Uterus (tissue), 2 donors: Measurements from ENCODE around the gene CXCL12.

Source experiments
- POLR2A ChIP-seq, 2 donors: fragments of 450-650 bp; IDR thresholded peaks; one replicate each; pipeline ENCODE4 v1.6.1; 2016; ENCODE audit warnings: antibody characterized with exemption in 2 of 2, mild to moderate bottlenecking in 1 of 2, moderate library complexity in 1 of 2
- TF ChIP-seq, protein P1 (sequence below), 4 experiments: fragments of 200-600 bp in 2 of 4; fragments of 450-650 bp in 2 of 4; sonication (generic) in 2 of 4; IDR thresholded peaks; one replicate each; pipeline ENCODE4 v1.5.1; 2016 to 2019; ENCODE audit warnings: antibody characterized with exemption in 4 of 4, mild to moderate bottlenecking in 2 of 4, moderate library complexity in 1 of 4

DNA sequence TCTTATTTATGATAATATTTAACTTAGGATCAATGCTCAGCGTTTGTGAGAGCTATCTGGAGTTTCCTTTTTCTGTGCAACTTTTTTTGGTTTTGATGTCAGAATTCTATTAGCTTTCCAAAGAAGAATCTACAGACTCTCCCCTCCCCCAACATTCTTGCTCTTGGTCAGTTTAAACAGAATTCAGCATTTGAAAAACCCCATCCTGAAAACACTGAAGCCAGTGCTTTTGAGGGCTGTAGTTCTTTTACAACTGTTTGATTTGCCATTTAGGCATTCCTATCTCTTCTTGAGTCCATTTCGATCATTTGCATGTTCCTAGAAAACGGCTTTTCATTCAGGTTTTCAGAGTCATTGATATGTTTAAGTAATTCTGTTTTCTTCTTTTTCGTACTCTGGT, 15.6 kb upstream of the CXCL12 start:
- TF ChIP-seq, protein P1, sequence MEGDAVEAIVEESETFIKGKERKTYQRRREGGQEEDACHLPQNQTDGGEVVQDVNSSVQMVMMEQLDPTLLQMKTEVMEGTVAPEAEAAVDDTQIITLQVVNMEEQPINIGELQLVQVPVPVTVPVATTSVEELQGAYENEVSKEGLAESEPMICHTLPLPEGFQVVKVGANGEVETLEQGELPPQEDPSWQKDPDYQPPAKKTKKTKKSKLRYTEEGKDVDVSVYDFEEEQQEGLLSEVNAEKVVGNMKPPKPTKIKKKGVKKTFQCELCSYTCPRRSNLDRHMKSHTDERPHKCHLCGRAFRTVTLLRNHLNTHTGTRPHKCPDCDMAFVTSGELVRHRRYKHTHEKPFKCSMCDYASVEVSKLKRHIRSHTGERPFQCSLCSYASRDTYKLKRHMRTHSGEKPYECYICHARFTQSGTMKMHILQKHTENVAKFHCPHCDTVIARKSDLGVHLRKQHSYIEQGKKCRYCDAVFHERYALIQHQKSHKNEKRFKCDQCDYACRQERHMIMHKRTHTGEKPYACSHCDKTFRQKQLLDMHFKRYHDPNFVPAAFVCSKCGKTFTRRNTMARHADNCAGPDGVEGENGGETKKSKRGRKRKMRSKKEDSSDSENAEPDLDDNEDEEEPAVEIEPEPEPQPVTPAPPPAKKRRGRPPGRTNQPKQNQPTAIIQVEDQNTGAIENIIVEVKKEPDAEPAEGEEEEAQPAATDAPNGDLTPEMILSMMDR (IDR thresholded peaks at IDR 0.05), result no peak
- no peak for TF ChIP-seq POLR2A (IDR thresholded peaks at IDR 0.05)
